ENCODE measurements around the gene MAN1B1.
"Not testable (repeated sequence)": the region's sequence is repeated elsewhere in the genome, so short reads cannot be mapped to it uniquely, and the experiment has no call there.

Gene MAN1B1

GRCh38 chr9:137057545-137057944 is 29.2 kb upstream of the MAN1B1 start:
- no peak overlapping the region for H3K4me3 ChIP-seq (ENCODE audit: low read length)

GRCh38 chr9:137058521-137059234 is 28.1 kb upstream of the MAN1B1 start:
- no peak for TF ChIP-seq ZNF274 (IDR thresholded peaks at IDR 0.05; ENCODE audit: low read depth, low read length)
- no peak overlapping the region for H3K4me3 ChIP-seq (ENCODE audit: low read length)

More at GRCh38 chr9:137057545-137057944, 29.2 kb upstream of the MAN1B1 start:
- TF ChIP-seq ZNF274 (IDR thresholded peaks at IDR 0.05; ENCODE audit: low read depth, low read length), result no peak

GRCh38 chr9:137062384-137062783 is 24.4 kb upstream of the MAN1B1 start:
- H3K4me3 ChIP-seq (ENCODE audit: low read length), result no peak overlapping the region
- no peak for TF ChIP-seq ZNF274 (IDR thresholded peaks at IDR 0.05; ENCODE audit: low read depth, low read length)

DNA sequence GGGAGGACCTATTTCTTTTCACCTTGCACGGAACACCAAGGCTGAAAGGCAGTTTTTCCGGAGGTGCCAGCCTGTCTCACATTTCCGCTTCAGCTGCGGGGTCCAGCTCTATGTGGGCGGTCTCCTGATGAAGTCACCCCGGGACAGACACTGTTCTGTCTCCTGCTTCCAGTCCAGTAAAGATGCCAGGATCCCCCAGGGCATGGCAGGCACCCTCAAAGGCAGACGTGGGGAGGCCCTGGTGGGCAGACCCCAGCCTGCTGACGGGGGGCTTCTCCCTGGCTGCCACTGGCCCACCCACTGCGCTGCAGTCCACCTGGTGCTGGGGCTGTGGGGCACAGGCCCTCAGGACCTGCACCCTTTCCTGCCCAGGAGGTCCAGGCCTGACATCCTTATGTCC is 24.0 kb upstream of the MAN1B1 start:
- not testable (repeated sequence) for H3K4me3 ChIP-seq (ENCODE audit: low read length)

DNA sequence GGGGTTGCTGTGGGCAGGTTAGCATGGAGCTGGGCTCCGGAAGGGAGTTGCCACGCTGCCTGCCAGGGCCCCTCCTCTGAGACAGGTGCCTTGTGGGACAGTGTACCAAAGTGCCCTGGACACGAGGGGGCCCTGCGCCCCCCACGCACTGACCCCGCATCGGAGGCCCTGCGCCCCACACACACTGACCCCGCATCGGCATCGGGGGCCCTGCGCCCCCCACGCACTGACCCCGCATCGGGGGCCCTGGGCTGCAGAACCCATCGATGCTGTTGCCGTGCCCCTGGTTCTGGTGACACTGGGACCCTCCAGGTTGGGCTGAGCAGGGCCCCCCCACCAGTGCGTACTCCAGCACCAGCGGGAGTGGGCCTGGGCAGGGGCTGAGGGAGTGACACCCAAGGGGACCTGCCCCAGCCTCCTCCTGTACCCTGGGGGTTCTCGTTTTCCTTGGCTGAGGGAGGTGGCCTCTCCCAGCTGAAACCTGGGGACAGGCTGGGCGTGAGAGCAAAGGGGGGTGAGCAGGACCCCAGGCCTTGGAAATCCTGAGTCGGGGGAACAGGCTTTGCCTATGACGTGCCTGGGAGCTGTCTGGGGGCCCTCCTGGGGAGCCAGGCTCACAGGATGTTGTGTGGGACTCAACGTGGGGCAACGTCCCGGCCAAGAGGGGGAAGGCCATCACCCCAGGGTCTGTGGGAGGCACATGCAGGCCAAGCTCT is 23.3 kb upstream of the MAN1B1 start:
- no peak overlapping the region for H3K4me3 ChIP-seq (ENCODE audit: low read length)
- no peak for TF ChIP-seq ZNF274 (IDR thresholded peaks at IDR 0.05; ENCODE audit: low read depth, low read length)

- TF ChIP-seq ZNF274 (IDR thresholded peaks at IDR 0.05; ENCODE audit: low read depth, low read length), result no peak
- no peak overlapping the region for H3K4me3 ChIP-seq (ENCODE audit: low read length)
Measured at GRCh38 chr9:137064027-137064879, 22.5 kb upstream of the MAN1B1 start.

DNA sequence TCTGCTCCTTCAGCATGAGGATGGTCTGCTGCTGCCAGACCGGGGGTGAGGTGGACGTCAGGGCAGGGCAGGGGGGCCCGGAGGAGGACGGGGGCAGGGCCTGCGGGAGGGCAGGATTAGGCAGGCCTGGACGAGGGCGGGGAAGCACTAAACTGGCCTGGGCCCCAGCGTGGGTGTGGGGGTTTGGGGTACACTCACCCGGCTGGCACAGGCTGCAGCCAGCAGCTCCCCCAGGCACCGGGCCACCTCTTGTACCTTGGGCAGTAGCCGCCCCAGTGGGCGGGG is 22.0 kb upstream of the MAN1B1 start:
- no peak for TF ChIP-seq ZNF274 (IDR thresholded peaks at IDR 0.05; ENCODE audit: low read depth, low read length)
- no peak overlapping the region for H3K4me3 ChIP-seq (ENCODE audit: low read length)

DNA sequence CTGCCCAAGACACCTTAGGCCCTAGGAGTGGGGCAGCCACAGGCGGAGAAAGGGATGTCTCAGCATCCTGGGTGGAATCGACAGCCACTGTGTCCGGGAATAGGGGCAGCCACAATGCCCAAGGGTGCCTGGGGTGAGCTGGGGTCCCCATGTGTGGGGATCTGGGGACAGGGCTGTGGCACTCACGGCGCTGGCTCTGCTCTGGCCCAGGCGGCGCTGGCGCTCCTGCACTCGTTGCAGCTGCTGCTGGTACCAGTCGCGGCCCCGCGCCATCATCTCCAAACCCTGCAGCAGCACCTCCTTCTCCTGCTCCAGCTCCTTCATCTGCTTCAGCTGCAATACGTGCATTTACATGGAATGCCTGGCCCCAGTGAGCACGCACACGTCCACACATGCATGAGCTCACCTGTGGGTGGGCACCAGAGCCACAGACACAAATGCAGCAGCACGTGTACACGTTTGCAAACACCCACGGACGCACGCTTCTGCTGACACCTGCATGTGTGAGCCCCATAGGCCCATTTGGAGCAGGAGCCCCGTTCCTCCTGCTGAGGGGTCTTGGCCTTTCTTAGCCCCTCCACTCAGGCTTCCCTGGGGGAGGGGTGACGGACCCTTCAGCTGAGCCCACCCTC is 21.3 kb upstream of the MAN1B1 start:
- H3K4me3 ChIP-seq (ENCODE audit: low read length), result no peak overlapping the region
- TF ChIP-seq ZNF274 (IDR thresholded peaks at IDR 0.05; ENCODE audit: low read depth, low read length), result no peak

DNA sequence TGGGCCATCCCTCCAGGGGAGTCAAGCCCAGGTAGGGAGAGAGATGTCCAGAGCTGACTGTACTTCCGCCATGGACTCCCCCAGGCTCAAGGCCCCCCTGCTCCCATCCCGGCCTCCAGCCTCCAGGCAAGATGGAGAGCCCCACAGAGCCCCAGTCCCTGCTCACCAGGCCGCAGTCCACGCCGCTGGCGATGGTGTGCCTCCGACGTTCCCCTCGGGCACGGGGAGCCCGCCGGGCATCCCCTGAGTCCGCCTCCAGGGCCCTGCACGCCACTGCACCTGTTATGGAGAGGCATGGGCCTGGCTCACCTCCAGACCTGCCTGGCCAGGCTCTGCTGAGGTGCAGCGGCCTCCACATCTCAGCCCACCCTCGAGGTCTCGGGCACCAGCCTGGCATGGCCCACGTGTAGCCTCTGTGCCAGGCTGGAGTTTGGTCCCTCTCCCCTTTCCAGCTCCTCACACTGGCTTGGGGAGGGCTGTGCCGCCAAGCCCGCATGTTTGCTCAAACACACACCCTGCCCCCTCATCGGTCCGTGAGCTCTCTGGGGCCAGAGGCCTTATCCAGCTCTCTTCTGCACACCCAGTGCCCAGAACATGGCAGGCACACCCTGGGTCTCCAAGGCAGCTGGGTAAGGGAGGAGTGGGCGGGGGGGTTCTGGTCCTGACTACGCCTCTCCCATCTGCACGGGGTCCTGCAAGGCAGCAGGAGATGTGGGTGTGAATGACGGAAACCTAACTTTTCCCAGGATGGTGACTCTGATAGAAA is 20.5 kb upstream of the MAN1B1 start:
- H3K4me3 ChIP-seq (ENCODE audit: low read length), result no peak overlapping the region
- no peak for TF ChIP-seq ZNF274 (IDR thresholded peaks at IDR 0.05; ENCODE audit: low read depth, low read length)

GRCh38 chr9:137067860-137068538 is 18.8 kb upstream of the MAN1B1 start:
- no peak for TF ChIP-seq ZNF274 (IDR thresholded peaks at IDR 0.05; ENCODE audit: low read depth, low read length)
- H3K4me3 ChIP-seq (ENCODE audit: low read length), result no peak overlapping the region

GRCh38 chr9:137068539-137069507 is 18.0 kb upstream of the MAN1B1 start:
- H3K4me3 ChIP-seq (ENCODE audit: low read length), result peak overlapping the region; percentile 61; the same call in 1 of the 2 replicates
- TF ChIP-seq ZNF274 (IDR thresholded peaks at IDR 0.05; ENCODE audit: low read depth, low read length), result no peak

- TF ChIP-seq ZNF274 (IDR thresholded peaks at IDR 0.05; ENCODE audit: low read depth, low read length), result no peak
- H3K4me3 ChIP-seq (ENCODE audit: low read length), result peak overlapping the region; percentile 61; the same call in 1 of the 2 replicates
Measured at GRCh38 chr9:137069508-137070091, 17.2 kb upstream of the MAN1B1 start.
